Gastroesophageal sphincter (tissue), 4 donors: ENCODE data around the gene ZNF554. TPM values are rescaled to one million over a fixed set of nuclear protein-coding genes. Genes with fewer than 3 reads are reported as not detected.

Experiments used
- ATAC-seq: fragments of 150-250 bp; one replicate; pipeline ENCODE4 v1.9.1; 2016; ENCODE audit warnings: mild to moderate bottlenecking, moderate library complexity
- H3K27ac ChIP-seq, 4 donors: fragments of 200-600 bp; sonication (generic) in 3 of 4; 1 replicate in 3 of 4; 2 replicates in 1 of 4; pipeline ENCODE4 v1.5.1; 2016 to 2019
- H3K27me3 ChIP-seq: fragments of 200-600 bp; sonication (generic); one replicate; pipeline ENCODE4 v1.5.1; 2019
- H3K36me3 ChIP-seq, 2 donors: fragments of 200-600 bp; sonication (generic); one replicate each; pipeline ENCODE4 v1.5.1; 2019; ENCODE audit warnings: control low read depth in 1 of 2
- H3K4me1 ChIP-seq, 3 donors: fragments of 200-600 bp; sonication (generic); 1 replicate in 2 of 3; 2 replicates in 1 of 3; pipeline ENCODE4 v1.5.1; 2016 to 2019; ENCODE audit warnings: control low read depth in 2 of 3
- H3K4me3 ChIP-seq, 2 donors: fragments of 200-600 bp; sonication (generic); one replicate each; pipeline ENCODE4 v1.5.1; 2019; ENCODE audit warnings: mild to moderate bottlenecking in 1 of 2, moderate library complexity in 1 of 2
- H3K9me3 ChIP-seq, 3 donors: fragments of 200-600 bp; sonication (generic); one replicate each; pipeline ENCODE4 v1.5.1; 2017 to 2019; ENCODE audit warnings: control low read depth in 2 of 3
- EP300 ChIP-seq: sonication (generic); formaldehyde crosslinking; IDR thresholded peaks from one replicate; pipeline ENCODE4 v1.6.1; 2017; ENCODE audit warnings: antibody characterized with exemption, mild to moderate bottlenecking
- POLR2A ChIP-seq, 2 donors: fragments of 450-650 bp; IDR thresholded peaks; one replicate each; pipeline ENCODE4 v1.6.1; 2017; ENCODE audit warnings: antibody characterized with exemption in 2 of 2, mild to moderate bottlenecking in 2 of 2, moderate library complexity in 1 of 2
- POLR2AphosphoS5 ChIP-seq: sonication (generic); formaldehyde crosslinking; IDR thresholded peaks from one replicate; pipeline ENCODE4 v1.6.1; 2017; ENCODE audit warnings: antibody characterized with exemption
- WGBS, 2 donors: methylation state at CpG; one replicate each; pipeline ENCODE4 v1.1.5; 2018; ENCODE audit warnings: low coverage in 1 of 2; 5-methylcytosine and 5-hydroxymethylcytosine counted together
- total RNA-seq, 4 donors: library from RNA; depleted of rRNA; stranded (reverse); fragments of >200 nt; gene quantifications; one replicate each; pipeline ENCODE4 v1.1.0, GENCODE V29; 2016
- TF ChIP-seq, protein P1 (sequence below), 4 experiments: fragments of 200-600 bp in 2 of 4; fragments of 450-650 bp in 2 of 4; sonication (generic) in 1 of 4; IDR thresholded peaks; one replicate each; pipeline ENCODE4 v1.5.1; 2017 to 2019; ENCODE audit warnings: antibody characterized with exemption in 4 of 4, mild to moderate bottlenecking in 2 of 4, moderate library complexity in 2 of 4

ZNF554 gene
- total RNA-seq, 4 donors from 2014 or later: 3.5 to 7.8 (median 5.5) TPM

DNA sequence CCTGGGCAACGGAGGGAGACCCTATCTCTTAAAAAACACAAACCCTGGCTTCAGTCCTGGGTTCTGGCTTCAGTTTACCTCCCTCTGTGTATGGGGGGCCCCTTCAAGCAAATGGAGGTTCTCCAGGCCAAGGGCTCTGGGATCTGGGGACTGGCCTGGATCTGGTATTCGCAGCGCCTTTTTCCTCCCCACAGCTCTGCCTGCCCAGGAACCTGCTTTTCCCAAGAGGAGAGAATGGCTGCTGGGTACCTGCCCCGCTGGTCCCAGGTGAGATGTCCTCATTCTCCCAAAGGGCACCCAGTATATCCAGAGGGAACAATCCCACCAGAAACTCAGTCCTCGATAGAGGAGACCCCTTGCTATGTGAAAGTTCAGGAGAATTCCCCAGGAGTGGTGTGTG, 3.2 kb downstream of the ZNF554 start:
- ATAC-seq: no peak
- TF ChIP-seq POLR2AphosphoS5 (no peak), EP300 (no peak), POLR2A (IDR thresholded peaks at IDR 0.05) (no peak)
- TF ChIP-seq, protein P1, sequence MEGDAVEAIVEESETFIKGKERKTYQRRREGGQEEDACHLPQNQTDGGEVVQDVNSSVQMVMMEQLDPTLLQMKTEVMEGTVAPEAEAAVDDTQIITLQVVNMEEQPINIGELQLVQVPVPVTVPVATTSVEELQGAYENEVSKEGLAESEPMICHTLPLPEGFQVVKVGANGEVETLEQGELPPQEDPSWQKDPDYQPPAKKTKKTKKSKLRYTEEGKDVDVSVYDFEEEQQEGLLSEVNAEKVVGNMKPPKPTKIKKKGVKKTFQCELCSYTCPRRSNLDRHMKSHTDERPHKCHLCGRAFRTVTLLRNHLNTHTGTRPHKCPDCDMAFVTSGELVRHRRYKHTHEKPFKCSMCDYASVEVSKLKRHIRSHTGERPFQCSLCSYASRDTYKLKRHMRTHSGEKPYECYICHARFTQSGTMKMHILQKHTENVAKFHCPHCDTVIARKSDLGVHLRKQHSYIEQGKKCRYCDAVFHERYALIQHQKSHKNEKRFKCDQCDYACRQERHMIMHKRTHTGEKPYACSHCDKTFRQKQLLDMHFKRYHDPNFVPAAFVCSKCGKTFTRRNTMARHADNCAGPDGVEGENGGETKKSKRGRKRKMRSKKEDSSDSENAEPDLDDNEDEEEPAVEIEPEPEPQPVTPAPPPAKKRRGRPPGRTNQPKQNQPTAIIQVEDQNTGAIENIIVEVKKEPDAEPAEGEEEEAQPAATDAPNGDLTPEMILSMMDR (IDR thresholded peaks at IDR 0.05): no peak
- H3K4me3 ChIP-seq: no peak overlapping the region
- H3K9me3 ChIP-seq: no peaks in the 10 kb centered on the region
- H3K27me3 ChIP-seq: no peaks in the 10 kb centered on the region
- peaks cover 0 to 39% of the 10 kb centered on the region in 2 donors for H3K36me3 ChIP-seq
- no peak overlapping the region for H3K27ac ChIP-seq
- peaks cover 0 to 14% (median 4%) of the 10 kb centered on the region in 3 donors for H3K4me1 ChIP-seq
- WGBS, 2 donors: 100% methylated on average over 1 of the region's 5 CpGs; no CpG with 5 or more reads in 1 of the 2 donors

DNA sequence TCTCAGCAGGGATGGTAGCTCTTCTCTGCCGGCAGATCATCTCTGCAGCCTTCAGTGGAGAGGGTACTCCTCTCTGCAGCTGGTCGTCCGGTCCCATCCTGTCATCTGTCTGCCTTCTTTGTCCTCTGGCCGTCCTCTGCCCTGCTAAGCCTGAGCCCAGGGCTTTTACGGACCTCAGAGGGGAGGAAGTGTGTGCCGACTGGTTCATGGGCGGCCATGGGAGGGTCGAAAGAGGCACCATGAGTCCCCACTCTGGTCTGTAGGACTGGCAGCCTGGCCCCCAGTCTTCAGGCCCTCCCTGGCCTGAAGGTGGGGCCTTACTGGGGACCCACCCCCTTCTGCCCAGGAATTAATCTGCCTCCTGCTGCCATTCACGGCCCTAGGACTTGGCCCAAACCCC, 4.0 kb downstream of the ZNF554 start:
- Histone ChIP-seq H3K27ac (no peak overlapping the region), H3K4me3 (no peak overlapping the region), H3K36me3 (peaks cover 0 to 47% of the 10 kb centered on the region in 2 donors), H3K4me1 (peaks cover 0 to 14% (median 4%) of the 10 kb centered on the region in 3 donors), H3K9me3 (no peaks in the 10 kb centered on the region), H3K27me3 (no peaks in the 10 kb centered on the region)
- no peak for ATAC-seq
- TF ChIP-seq POLR2AphosphoS5: no peak
- TF ChIP-seq, protein P1 (IDR thresholded peaks at IDR 0.05): no peak
- 40% methylated on average over 1 of the region's 9 CpGs; no CpG with 5 or more reads in 1 of the 2 donors for WGBS, 2 donors

DNA sequence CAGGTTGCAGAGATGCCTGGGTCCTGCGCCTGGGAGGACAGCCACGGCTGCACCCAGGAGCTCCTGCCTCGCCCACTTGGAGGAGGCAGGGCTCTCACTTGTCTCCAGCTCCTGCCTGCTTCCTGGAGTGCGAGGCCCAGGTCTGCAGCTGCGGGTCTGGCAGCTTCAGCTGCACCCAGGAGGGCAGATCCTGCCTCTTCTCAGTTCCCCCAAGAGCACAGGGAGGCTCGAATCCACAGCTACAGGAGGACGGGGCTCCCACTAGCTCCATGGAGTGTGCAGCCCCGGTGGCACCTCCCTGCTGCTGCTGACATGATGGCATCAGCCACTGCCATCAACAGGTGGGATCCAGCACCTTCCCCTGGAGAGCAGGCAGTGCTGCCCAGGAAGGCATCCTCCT, 4.5 kb downstream of the ZNF554 start:
- H3K36me3 ChIP-seq: peaks cover 0 to 51% of the 10 kb centered on the region in 2 donors
- ATAC-seq: no peak
- TF ChIP-seq POLR2AphosphoS5 (no peak), EP300 (no peak), POLR2A (IDR thresholded peaks at IDR 0.05) (no peak)
- TF ChIP-seq, protein P1 (IDR thresholded peaks at IDR 0.05): no peak
- 33% methylated on average over 1 of the region's 8 CpGs; no CpG with 5 or more reads in 1 of the 2 donors for WGBS, 2 donors
- H3K4me3 ChIP-seq: no peak overlapping the region
- H3K4me1 ChIP-seq: peaks cover 0 to 14% (median 4%) of the 10 kb centered on the region in 3 donors
- H3K9me3 ChIP-seq: peaks cover 0 to 3% (median 0%) of the 10 kb centered on the region in 3 donors
- no peaks in the 10 kb centered on the region for H3K27me3 ChIP-seq
- no peak overlapping the region for H3K27ac ChIP-seq

DNA sequence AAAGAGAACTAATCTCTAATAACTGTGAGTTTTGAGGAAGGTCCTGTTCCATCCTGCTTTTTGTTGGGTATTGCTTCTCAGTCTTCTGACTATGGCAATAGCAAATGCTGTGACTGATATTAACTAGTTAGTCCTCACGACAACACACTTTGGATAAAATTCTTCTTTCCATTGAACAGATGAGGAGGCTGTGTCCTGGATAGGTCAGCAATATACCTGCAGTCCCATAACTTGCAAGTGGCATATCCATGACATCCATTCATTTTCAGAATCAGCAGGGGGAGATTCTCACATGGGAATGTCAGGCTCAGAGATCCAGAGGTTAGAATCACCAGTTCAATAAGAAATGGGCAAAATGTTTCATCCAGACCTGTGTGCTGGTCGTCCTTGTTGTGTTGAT, 7.4 kb downstream of the ZNF554 start:
- ATAC-seq: no peak
- H3K9me3 ChIP-seq: peaks cover 0 to 32% (median 0%) of the 10 kb centered on the region in 3 donors
- no peak overlapping the region for H3K27ac ChIP-seq
- WGBS, 2 donors: 100% methylated on average over 2 of the region's 2 CpGs
- no peaks in the 10 kb centered on the region for H3K27me3 ChIP-seq
- peaks cover 0 to 68% of the 10 kb centered on the region in 2 donors for H3K36me3 ChIP-seq
- TF ChIP-seq EP300 (no peak), POLR2AphosphoS5 (no peak), POLR2A (IDR thresholded peaks at IDR 0.05) (no peak)
- TF ChIP-seq, protein P1 (IDR thresholded peaks at IDR 0.05): no peak
- no peaks in the 10 kb centered on the region for H3K4me1 ChIP-seq
- H3K4me3 ChIP-seq: no peak overlapping the region

DNA sequence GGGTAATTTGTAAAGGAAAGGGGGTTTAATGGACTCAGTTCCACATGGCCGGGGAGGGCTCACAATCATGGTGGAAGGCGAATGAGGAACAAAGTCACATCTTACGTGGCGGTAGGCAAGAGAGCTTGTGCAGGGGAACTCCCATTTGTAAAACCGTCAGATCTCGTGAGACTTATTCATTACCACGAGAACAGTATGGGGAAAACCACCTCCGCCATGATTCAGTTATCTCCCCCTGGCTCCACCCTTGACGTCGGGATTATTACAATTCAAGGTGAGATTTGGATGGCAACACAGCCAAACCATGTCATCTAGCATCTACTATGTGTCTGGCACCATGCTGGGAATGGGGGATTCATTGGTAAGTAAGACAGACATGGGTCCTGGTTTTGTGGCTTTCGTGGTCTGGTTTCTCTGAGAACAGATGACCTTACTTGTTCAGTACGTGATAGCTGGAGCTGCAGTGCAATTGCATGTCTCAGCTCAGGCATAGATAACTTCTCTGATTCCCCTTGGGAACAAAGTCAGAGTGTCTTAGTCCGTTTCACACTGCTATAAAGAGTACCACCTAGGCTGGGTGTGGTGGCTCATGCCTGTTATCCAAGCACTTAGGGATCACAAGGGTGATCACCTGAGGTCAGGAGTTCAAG, 8.3 kb downstream of the ZNF554 start:
- Histone ChIP-seq H3K4me1 (no peaks in the 10 kb centered on the region), H3K9me3 (peaks cover 0 to 41% (median 0%) of the 10 kb centered on the region in 3 donors), H3K36me3 (peaks cover 0 to 73% of the 10 kb centered on the region in 2 donors), H3K27me3 (no peaks in the 10 kb centered on the region), H3K27ac (no peak overlapping the region), H3K4me3 (no peak overlapping the region)
- no peak for ATAC-seq
- 88 to 95% methylated on average over 10 to 11 of the region's 13 CpGs for WGBS, 2 donors
- TF ChIP-seq POLR2AphosphoS5 (no peak), EP300 (no peak), POLR2A (IDR thresholded peaks at IDR 0.05) (no peak)
- TF ChIP-seq, protein P1 (IDR thresholded peaks at IDR 0.05): no peak
